ENCODE data around the gene HBZ. TPM values are rescaled to one million over a fixed set of nuclear protein-coding genes. Genes with fewer than 3 reads are reported as not detected.

HBZ gene
- total and polyA plus RNA-seq, 2 of the 8 experiments (the other 6 are each of a cell fraction or from before 2014, with no cell fraction given), result 0.12 TPM; not detected in 1

GRCh38 chr16:138049-138417 is 14.4 kb upstream of the HBZ start:
- ChIA-PET CTCF (ENCODE audit: partially characterized antibody) (interaction anchor here (0.6 to 0.7 kb wide), 2 partner anchors 20 to 60 kb away, joined by 3 to 4 read pairs; partner anchors contain the start of gene MPG), POLR2A (ENCODE audit: partially characterized antibody) (interaction anchor here (0.7 to 1.4 kb wide), 3 partner anchors 11 to 169 kb away, joined by 3 read pairs; no protein-coding TSS in a partner anchor)
- Histone ChIP-seq H3K9ac (replicated peaks in 1 of 4; ENCODE audit: extremely low read depth in 1 of 4, low read depth in 3 of 4, low read length in 3 of 4) (peak overlapping the region in 3 of 4 experiments; percentile 54 to 70 (median 64); a peak in 6 of 7 replicates), H4K5ac (ENCODE audit: insufficient read length, low read depth, low read length) (peak overlapping the region; percentile 28), H2BK20ac (ENCODE audit: low read length) (no peak overlapping the region), H3K23ac (ENCODE audit: insufficient read length) (no peak overlapping the region), H3K14ac (ENCODE audit: insufficient read length) (no peak overlapping the region), H3K23me2 (ENCODE audit: low read depth, low read length) (no peaks in the 10 kb centered on the region), H3K4me3 (ENCODE audit: extremely low read depth in 1 of 4, insufficient read depth in 2 of 4, low read depth in 3 of 4, low read length in 4 of 4) (peak overlapping the region; percentile 59 to 98 (median 72)), H3K9me3 (ENCODE audit: insufficient read depth in 2 of 2, low read depth in 1 of 2, low read length in 1 of 2) (no peaks in the 10 kb centered on the region), H3K4me2 (ENCODE audit: insufficient read depth in 1 of 2, low read depth in 2 of 2, low read length in 2 of 2) (peak overlapping the region; percentile 59 to 67), H2BK120ac (replicated peaks; ENCODE audit: low read depth, low read length) (no peak overlapping the region), H3K56ac (replicated peaks; ENCODE audit: insufficient read length, low read depth, low read length) (peak overlapping the region; percentile 30), H4K8ac (ENCODE audit: extremely low read depth, insufficient read depth, low read length) (no peak overlapping the region; the same call in 1 of the 2 replicates), H2AK5ac (ENCODE audit: low read depth, low read length) (no peak overlapping the region), H3K36me3 (ENCODE audit: control insufficient read depth in 2 of 4, insufficient read depth in 4 of 4, low read length in 3 of 4) (no peaks in the 10 kb centered on the region), H2BK15ac (ENCODE audit: low read length) (no peak overlapping the region), H3K4me1 (replicated peaks in 1 of 4; ENCODE audit: control insufficient read depth in 3 of 4, insufficient read depth in 4 of 4, low read length in 3 of 4) (no peaks in the 10 kb centered on the region; a peak in 2 of 7 replicates), H4K20me1 (replicated peaks in 1 of 2; ENCODE audit: control insufficient read depth in 1 of 2, insufficient read depth in 2 of 2, low read length in 2 of 2) (no peaks in the 10 kb centered on the region), H2BK5ac (ENCODE audit: low read depth, low read length) (no peak overlapping the region), H3K79me2 (ENCODE audit: control insufficient read depth in 1 of 2, insufficient read depth in 2 of 2, low read length in 2 of 2) (peaks cover 0 to 20% of the 10 kb centered on the region in 2 experiments; a peak in 2 of 4 replicates), H3K27me3 (replicated peaks in 1 of 4; ENCODE audit: control insufficient read depth in 3 of 4, extremely low read depth in 1 of 4, insufficient read depth in 3 of 4, low read length in 3 of 4) (no peaks in the 10 kb centered on the region), H2BK12ac (ENCODE audit: low read depth, low read length) (no peak overlapping the region), H3K79me1 (ENCODE audit: low read depth, low read length) (peaks cover 2% of the 10 kb centered on the region), H3K4ac (replicated peaks; ENCODE audit: insufficient read length, low read depth, low read length) (no peak overlapping the region), H4K91ac (replicated peaks; ENCODE audit: insufficient read length, low read length) (no peak overlapping the region), H3K18ac (ENCODE audit: extremely low read depth, low read length) (no peak overlapping the region), H3K27ac (ENCODE audit: low read depth, low read length) (no peak overlapping the region), H2AFZ (ENCODE audit: low read length) (no peak overlapping the region; the same call in 1 of the 2 replicates)
- 2% methylated on average over 20 of the region's 30 CpGs; no CpG with 5 or more reads in 1 of the 2 experiments for WGBS, 2 experiments (ENCODE audit: extremely low coverage in 1 of 2, insufficient coverage in 1 of 2, insufficient read length in 1 of 2, insufficient replicate concordance in 2 of 2, low coverage in 1 of 2, low lambda C conversion rate in 2 of 2, missing lambda C conversion rate in 1 of 2)
- FAIRE-seq (no peak), DNase-seq (ENCODE audit: low read depth in 1 of 2, low spot score in 2 of 2) (peak in 1 of 2 experiments; percentile 71)
- TF ChIP-seq KDM4A (IDR thresholded peaks at IDR 0.05; ENCODE audit: low read depth, low read length, severe bottlenecking) (peak; percentile 58), SP4 (IDR thresholded peaks at IDR 0.05; ENCODE audit: low read length) (no peak), GABPA (IDR thresholded peaks at IDR 0.05; ENCODE audit: borderline replicate concordance, insufficient read depth, low read length) (no peak), RNF2 (IDR thresholded peaks at IDR 0.05; ENCODE audit: borderline replicate concordance, low read depth, low read length, missing control alignments, poor library complexity, severe bottlenecking) (no peak), TAF1 (IDR thresholded peaks at IDR 0.05; ENCODE audit: low read depth, low read length) (0 out of 2 replicates have a peak, but pooled peaks have one; percentile 30), MAX (IDR thresholded peaks at IDR 0.05) (0 out of 2 replicates have a peak, but pooled peaks have one; percentile 30)
